Measurements from ENCODE around the gene VAV3. TPM values are rescaled to one million over a fixed set of nuclear protein-coding genes. Genes with fewer than 3 reads are reported as not detected.

VAV3 gene
- total and polyA plus RNA-seq, 2 donors from 2014 or later: 61.6 to 87.5 TPM

- H3K27ac ChIP-seq (ENCODE audit: low read depth in 2 of 2, low read length in 2 of 2): no peak overlapping the region
- FAIRE-seq: no peak
- no peak for TF ChIP-seq CTCF (IDR thresholded peaks at IDR 0.05; ENCODE audit: borderline replicate concordance, extremely low read depth, insufficient read depth)
- DNase-seq: no peak
- no peaks in the 10 kb centered on the region for H3K4me1 ChIP-seq (ENCODE audit: control insufficient read depth in 2 of 3, insufficient read depth in 2 of 3, low read depth in 1 of 3, low read length in 3 of 3)
- intact Hi-C loops (cut with DNase I): no loop called here
- H3K9ac ChIP-seq (ENCODE audit: low read length in 3 of 3): no peak overlapping the region
- H3K9me3 ChIP-seq (ENCODE audit: control insufficient read depth in 2 of 3, insufficient read depth in 1 of 3, low read length in 3 of 3): no peaks in the 10 kb centered on the region
- no peak overlapping the region for H3K4me3 ChIP-seq (ENCODE audit: low read length in 3 of 3)
- no peaks in the 10 kb centered on the region for H3K36me3 ChIP-seq (ENCODE audit: control insufficient read depth in 2 of 3, insufficient read depth in 3 of 3, low read length in 3 of 3)
- H3K27me3 ChIP-seq (ENCODE audit: control insufficient read depth, insufficient read depth, low read length): no peaks in the 10 kb centered on the region
Observed at GRCh38 chr1:107760065-107760464, 204.9 kb downstream of the VAV3 start.

- peak; percentile 55 for TF ChIP-seq CTCF (IDR thresholded peaks at IDR 0.05; ENCODE audit: borderline replicate concordance, extremely low read depth, insufficient read depth)
- Histone ChIP-seq H3K9ac (ENCODE audit: low read length in 3 of 3) (no peak overlapping the region), H3K36me3 (ENCODE audit: control insufficient read depth in 2 of 3, insufficient read depth in 3 of 3, low read length in 3 of 3) (no peaks in the 10 kb centered on the region), H3K27ac (ENCODE audit: low read depth in 2 of 2, low read length in 2 of 2) (no peak overlapping the region), H3K27me3 (ENCODE audit: control insufficient read depth, insufficient read depth, low read length) (no peaks in the 10 kb centered on the region), H3K4me3 (ENCODE audit: low read length in 3 of 3) (no peak overlapping the region), H3K4me1 (ENCODE audit: control insufficient read depth in 2 of 3, insufficient read depth in 2 of 3, low read depth in 1 of 3, low read length in 3 of 3) (no peaks in the 10 kb centered on the region), H3K9me3 (ENCODE audit: control insufficient read depth in 2 of 3, insufficient read depth in 1 of 3, low read length in 3 of 3) (no peaks in the 10 kb centered on the region)
- FAIRE-seq (peak; percentile 29), DNase-seq (peak; percentile 45 to 78 (median 66))
- intact Hi-C loops (cut with DNase I): no loop called here
Observed at GRCh38 chr1:107750364-107750959, 214.5 kb downstream of the VAV3 start.

- H3K9me3 ChIP-seq (ENCODE audit: control insufficient read depth in 2 of 3, insufficient read depth in 1 of 3, low read length in 3 of 3): no peaks in the 10 kb centered on the region
- FAIRE-seq (peak; percentile 89), DNase-seq (peak in 2 of 5 donors; percentile 36 to 51)
- peak; percentile 35 for TF ChIP-seq CTCF (IDR thresholded peaks at IDR 0.05; ENCODE audit: borderline replicate concordance, extremely low read depth, insufficient read depth)
- H3K4me3 ChIP-seq (ENCODE audit: low read length in 3 of 3): no peak overlapping the region
- intact Hi-C loops (cut with DNase I): no loop called here
- H3K9ac ChIP-seq (ENCODE audit: low read length in 3 of 3): no peak overlapping the region
- no peak overlapping the region for H3K27ac ChIP-seq (ENCODE audit: low read depth in 2 of 2, low read length in 2 of 2)
- no peaks in the 10 kb centered on the region for H3K4me1 ChIP-seq (ENCODE audit: control insufficient read depth in 2 of 3, insufficient read depth in 2 of 3, low read depth in 1 of 3, low read length in 3 of 3)
- H3K27me3 ChIP-seq (ENCODE audit: control insufficient read depth, insufficient read depth, low read length): no peaks in the 10 kb centered on the region
- no peaks in the 10 kb centered on the region for H3K36me3 ChIP-seq (ENCODE audit: control insufficient read depth in 2 of 3, insufficient read depth in 3 of 3, low read length in 3 of 3)
Observed at GRCh38 chr1:107748531-107748930, 216.4 kb downstream of the VAV3 start.

- H3K27me3 ChIP-seq (ENCODE audit: control insufficient read depth, insufficient read depth, low read length): no peaks in the 10 kb centered on the region
- H3K4me1 ChIP-seq (ENCODE audit: control insufficient read depth in 2 of 3, insufficient read depth in 2 of 3, low read depth in 1 of 3, low read length in 3 of 3): peaks cover 0 to 7% (median 0%) of the 10 kb centered on the region in 3 donors
- DNase-seq (peak in 1 of 5 donors; percentile 54), FAIRE-seq (no peak)
- no peak overlapping the region for H3K9ac ChIP-seq (ENCODE audit: low read length in 3 of 3)
- no peaks in the 10 kb centered on the region for H3K9me3 ChIP-seq (ENCODE audit: control insufficient read depth in 2 of 3, insufficient read depth in 1 of 3, low read length in 3 of 3)
- H3K4me3 ChIP-seq (ENCODE audit: low read length in 3 of 3): no peak overlapping the region
- H3K27ac ChIP-seq (ENCODE audit: low read depth in 2 of 2, low read length in 2 of 2): no peak overlapping the region
- TF ChIP-seq CTCF (IDR thresholded peaks at IDR 0.05; ENCODE audit: borderline replicate concordance, extremely low read depth, insufficient read depth): no peak
- H3K36me3 ChIP-seq (ENCODE audit: control insufficient read depth in 2 of 3, insufficient read depth in 3 of 3, low read length in 3 of 3): no peaks in the 10 kb centered on the region
- intact Hi-C loops (cut with DNase I): no loop called here
Observed at GRCh38 chr1:107741242-107741641, 223.7 kb downstream of the VAV3 start.
